IMR-90 (cell line): ENCODE results near the gene KLHDC10. TPM values are rescaled to one million over a fixed set of nuclear protein-coding genes. Genes with fewer than 3 reads are reported as not detected.

Experiments used
- ATAC-seq: fragments of 200-7000 bp; cut with Tn5 transposase; 2 replicates; pipeline ENCODE4 v1.9.1; 2020; ENCODE audit warnings: low read depth, mild to moderate bottlenecking, moderate library complexity
- BruUV-seq: library from RNA; stranded (reverse); fragments of 400-500 nt; replicated peaks from 2 replicates; lab custom pipeline; 2021; lab: Mats Ljungman, UMichigan
- CTCF ChIA-PET: fragments of 300-600 bp; formaldehyde crosslinking; extraction: SDS; loops from one replicate; lab custom pipeline; 2021; ENCODE audit warnings: antibody characterized with exemption; lab: Yijun Ruan, JAX
- POLR2A ChIA-PET: fragments of 300-600 bp; sonication (Branson Sonifier 250); formaldehyde crosslinking; loops from one replicate; lab custom pipeline; 2022; ENCODE audit warnings: antibody characterized with exemption; ENCODE audit not compliant: unreplicated experiment; lab: Charles Lee
- DNase-seq: peaks from one replicate; pipeline ENCODE4 v3.0.0; 2013
- H2AFZ ChIP-seq: replicated peaks from 2 replicates; pipeline ENCODE3; 2013; ENCODE audit warnings: low read length, mild to moderate bottlenecking; ENCODE audit not compliant: poor library complexity
- H2AK5ac ChIP-seq: 2 replicates; pipeline ENCODE4 v1.6.1; 2013; ENCODE audit warnings: low read depth, low read length, inconsistent platforms
- H2AK9ac ChIP-seq: replicated peaks from 2 replicates; pipeline ENCODE3; 2013; ENCODE audit warnings: mild to moderate bottlenecking, low read depth, low read length, moderate library complexity; ENCODE audit not compliant: poor library complexity
- H2BK120ac ChIP-seq: 2 replicates; pipeline ENCODE4 v1.6.1; 2013; ENCODE audit warnings: low read depth, low read length, inconsistent platforms
- H2BK15ac ChIP-seq: 3 replicates; pipeline ENCODE4 v1.6.1; 2013; ENCODE audit warnings: low read depth, low read length, inconsistent platforms
- H2BK20ac ChIP-seq: 2 replicates; pipeline ENCODE4 v1.6.1; 2013; ENCODE audit warnings: low read depth, mild to moderate bottlenecking, inconsistent platforms, low read length, moderate library complexity
- H2BK5ac ChIP-seq: 2 replicates; pipeline ENCODE4 v1.6.1; 2013; ENCODE audit warnings: mild to moderate bottlenecking, low read depth, low read length, inconsistent platforms; ENCODE audit not compliant: poor library complexity, severe bottlenecking
- H3K14ac ChIP-seq: replicated peaks from 2 replicates; pipeline ENCODE4 v1.6.1; 2013; ENCODE audit warnings: low read depth, low read length, inconsistent platforms
- H3K18ac ChIP-seq: 2 replicates; pipeline ENCODE4 v1.6.1; 2013; ENCODE audit warnings: low read depth, low read length, control low read depth
- H3K23ac ChIP-seq: 2 replicates; pipeline ENCODE4 v1.6.1; 2013; ENCODE audit warnings: low read depth, low read length, inconsistent platforms
- H3K27ac ChIP-seq: 2 replicates; pipeline ENCODE4 v1.5.1; 2013; ENCODE audit warnings: mild to moderate bottlenecking, control low read depth, low read length; ENCODE audit not compliant: insufficient read depth
- H3K27me3 ChIP-seq: 2 replicates; pipeline ENCODE4 v1.6.1; 2013; ENCODE audit warnings: low read length; ENCODE audit not compliant: control insufficient read depth, insufficient read depth
- H3K36me3 ChIP-seq: 2 replicates; pipeline ENCODE4 v1.6.1; 2013; ENCODE audit warnings: low read length, mixed read lengths; ENCODE audit not compliant: control insufficient read depth, insufficient read depth
- H3K4ac ChIP-seq: 2 replicates; pipeline ENCODE4 v1.6.1; 2013; ENCODE audit warnings: low read depth, low read length, inconsistent platforms
- H3K4me1 ChIP-seq: 2 replicates; pipeline ENCODE4 v1.6.1; 2013; ENCODE audit warnings: low read length, mixed read lengths; ENCODE audit not compliant: control insufficient read depth, insufficient read depth
- H3K4me2 ChIP-seq: 2 replicates; pipeline ENCODE4 v1.6.1; 2013; ENCODE audit warnings: low read depth, mild to moderate bottlenecking, control low read depth, low read length, moderate library complexity
- H3K4me3 ChIP-seq: 2 replicates; pipeline ENCODE4 v1.5.1; 2013; ENCODE audit warnings: low read depth, mild to moderate bottlenecking, control low read depth, low read length, moderate library complexity; ENCODE audit not compliant: insufficient read depth
- H3K56ac ChIP-seq: 2 replicates; pipeline ENCODE4 v1.6.1; 2013; ENCODE audit warnings: low read length, inconsistent platforms; ENCODE audit not compliant: insufficient read depth; ENCODE audit errors: extremely low read depth
- H3K79me1 ChIP-seq, 2 experiments: 2 replicates each; pipeline ENCODE4 v1.6.1; 2013; ENCODE audit warnings: low read length in 2 of 2, inconsistent platforms in 1 of 2, low read depth in 1 of 2
- H3K9ac ChIP-seq: 2 replicates; pipeline ENCODE4 v1.6.1; 2013; ENCODE audit warnings: low read depth, low read length, control low read depth
- H3K9me1 ChIP-seq: 2 replicates; pipeline ENCODE4 v1.6.1; 2013; ENCODE audit warnings: low read length, inconsistent platforms; ENCODE audit not compliant: insufficient read depth
- H3K9me3 ChIP-seq: 2 replicates; pipeline ENCODE4 v1.6.1; 2013; ENCODE audit warnings: low read length; ENCODE audit not compliant: control insufficient read depth, insufficient read depth
- H4K20me1 ChIP-seq: 2 replicates; pipeline ENCODE4 v1.6.1; 2013; ENCODE audit warnings: low read length, inconsistent platforms; ENCODE audit not compliant: insufficient read depth
- H4K5ac ChIP-seq: 2 replicates; pipeline ENCODE4 v1.6.1; 2013; ENCODE audit warnings: mild to moderate bottlenecking, low read depth, low read length, control low read depth
- H4K8ac ChIP-seq, 2 experiments: 2 replicates each; pipeline ENCODE4 v1.6.1; 2013; ENCODE audit warnings: low read depth in 2 of 2, low read length in 2 of 2, control low read depth in 1 of 2, inconsistent platforms in 1 of 2
- H4K91ac ChIP-seq: 2 replicates; pipeline ENCODE4 v1.6.1; 2013; ENCODE audit warnings: low read depth, low read length, inconsistent platforms; ENCODE audit not compliant: insufficient read depth
- CHD1 ChIP-seq: IDR thresholded peaks from 2 replicates; pipeline ENCODE4 v1.6.1; 2012; ENCODE audit warnings: low read depth, low read length, improper control_type of control experiment
- FOS ChIP-seq: fragments of 150-350 bp; IDR thresholded peaks from 2 replicates; pipeline ENCODE4 v1.6.1; 2016; ENCODE audit warnings: low read depth, low read length
- MAZ ChIP-seq: IDR thresholded peaks from 2 replicates; pipeline ENCODE4 v1.6.1; 2012; ENCODE audit warnings: low read depth, mild to moderate bottlenecking, low read length, improper control_type of control experiment, moderate library complexity, borderline replicate concordance
- MXI1 ChIP-seq: IDR thresholded peaks from 2 replicates; pipeline ENCODE4 v1.6.1; 2012; ENCODE audit warnings: low read depth, mild to moderate bottlenecking, low read length, moderate library complexity, borderline replicate concordance
- NFE2L2 ChIP-seq: fragments of 150-350 bp; IDR thresholded peaks from 2 replicates; pipeline ENCODE4 v1.6.1; 2016; ENCODE audit warnings: low read depth, mild to moderate bottlenecking, low read length
- RCOR1 ChIP-seq: IDR thresholded peaks from 2 replicates; pipeline ENCODE4 v1.6.1; 2012; ENCODE audit warnings: mild to moderate bottlenecking, low read length, improper control_type of control experiment; ENCODE audit not compliant: insufficient replicate concordance
- RFX5 ChIP-seq: IDR thresholded peaks from 2 replicates; pipeline ENCODE4 v1.8.0; 2012; ENCODE audit warnings: low read depth, mild to moderate bottlenecking, low read length, moderate library complexity
- WGBS, 2 experiments: methylation state at CpG; one replicate each; pipeline versions ENCODE4 v1.1.5 to v1.1.7; 2013; ENCODE audit warnings: missing lambda C conversion rate in 2 of 2; ENCODE audit not compliant: insufficient read length in 1 of 2; ENCODE audit errors: extremely low coverage in 2 of 2; 5-methylcytosine and 5-hydroxymethylcytosine counted together
- dilution Hi-C: fragments of 300-500 bp; cut with HindIII; formaldehyde crosslinking; loops from one replicate; pipeline ENCODE4 v1.14.3; 2018; ENCODE audit warnings: low sequenced_read_pairs; ENCODE audit not compliant: unreplicated experiment
- in situ Hi-C: fragments of 300-500 bp; cut with MboI; formaldehyde crosslinking; loops from 3 replicates; pipeline ENCODE4 v1.14.3; 2019; ENCODE audit warnings: low sequenced_read_pairs, inconsistent platforms, mixed read lengths
- intact Hi-C: fragments of 100-400 bp; cut with micrococcal nuclease; formaldehyde crosslinking; loops from 2 replicates; pipeline ENCODE4 v1.10.0; 2022
- polyA plus RNA-seq, 3 experiments: library from polyadenylated mRNA; depleted of rRNA; stranded (reverse); fragments of >200 nt; gene quantifications; 2 replicates each; pipeline ENCODE4 v1.2.3, GENCODE V29; 2012; ENCODE audit warnings: low replicate concordance in 1 of 3
- total RNA-seq: library from RNA; depleted of rRNA; stranded (reverse); fragments of >200 nt; gene quantifications from 2 replicates; pipeline ENCODE4 v1.2.3, GENCODE V29; 2012
- TF ChIP-seq, protein P1 (sequence below): conservative IDR thresholded peaks from 2 replicates; pipeline ENCODE4 v1.5.1; 2012; ENCODE audit warnings: mild to moderate bottlenecking, low read depth, low read length, improper control_type of control experiment
- TF ChIP-seq, protein P2 (sequence below): fragments of 150-350 bp; IDR thresholded peaks from 2 replicates; pipeline ENCODE4 v1.6.1; 2017; ENCODE audit warnings: mild to moderate bottlenecking, antibody characterized with exemption, low read length, low read depth
- TF ChIP-seq, protein P3 (sequence below): fragments of 150-350 bp; IDR thresholded peaks from 2 replicates; pipeline ENCODE4 v1.6.1; 2016; ENCODE audit warnings: low read depth, mild to moderate bottlenecking, low read length, moderate library complexity, borderline replicate concordance

The KLHDC10 gene
- total and polyA plus RNA-seq, 2 of the 4 experiments (the other 2 are of a cell fraction), result 12.4 to 27.1 TPM

DNA sequence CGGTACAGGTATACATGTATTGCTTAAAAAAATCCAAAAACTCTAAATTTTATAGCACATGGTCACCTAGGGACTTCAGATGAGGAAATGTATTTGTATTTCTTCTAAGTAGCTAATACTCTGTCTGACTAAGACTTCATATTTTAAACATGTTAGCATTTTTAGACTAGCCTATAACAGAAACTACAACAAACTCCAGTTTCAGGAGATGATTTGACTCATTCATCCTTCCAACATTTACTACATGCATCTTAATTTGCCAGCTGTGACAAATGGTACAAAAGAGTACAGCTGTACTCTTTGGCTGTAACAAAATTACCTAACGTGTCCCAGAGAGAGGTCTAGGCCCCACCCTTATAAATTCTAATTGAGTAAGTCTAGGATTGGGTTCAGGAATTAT is 112.7 kb downstream of the KLHDC10 start:
- no peak overlapping the region for H4K5ac ChIP-seq
- no peak overlapping the region for H3K4ac ChIP-seq
- no peaks in the 10 kb centered on the region for H3K9me3 ChIP-seq
- no peak overlapping the region for H2BK120ac ChIP-seq
- no peak overlapping the region for H2BK15ac ChIP-seq
- no peak overlapping the region for H3K9ac ChIP-seq
- ChIA-PET CTCF (no interaction called here), POLR2A (no interaction called here)
- no peak overlapping the region for H3K23ac ChIP-seq
- H4K20me1 ChIP-seq, result no peaks in the 10 kb centered on the region
- peaks cover 0 to 17% of the 10 kb centered on the region in 2 experiments for H3K79me1 ChIP-seq
- H3K9me1 ChIP-seq, result no peaks in the 10 kb centered on the region
- no peak overlapping the region for H2BK5ac ChIP-seq
- no peaks in the 10 kb centered on the region; the same call in none of the 2 replicates for H3K36me3 ChIP-seq
- H2AK9ac ChIP-seq, result no peak overlapping the region
- H4K8ac ChIP-seq, result no peak overlapping the region
- dilution Hi-C loops (no loop called here), in situ Hi-C loops (no loop called here), intact Hi-C loops (loop anchor here (10.0 kb wide), 1 partner anchor 108 kb away; the partner anchor contains the start of gene KLHDC10)
- no peak overlapping the region for H4K91ac ChIP-seq
- H2AFZ ChIP-seq, result no peak overlapping the region
- ATAC-seq (peak; percentile 78), DNase-seq (peak; percentile 55)
- no peak overlapping the region for H3K27ac ChIP-seq
- no CpG with 5 or more reads among the region's 2 CpGs for WGBS, 2 experiments
- H3K27me3 ChIP-seq, result no peaks in the 10 kb centered on the region
- no peak overlapping the region for H2BK20ac ChIP-seq
- H3K56ac ChIP-seq, result no peak overlapping the region
- no peak overlapping the region for H3K18ac ChIP-seq
- TF ChIP-seq MXI1, result no peak
- TF ChIP-seq MAZ, result no peak
- TF ChIP-seq, protein P1, sequence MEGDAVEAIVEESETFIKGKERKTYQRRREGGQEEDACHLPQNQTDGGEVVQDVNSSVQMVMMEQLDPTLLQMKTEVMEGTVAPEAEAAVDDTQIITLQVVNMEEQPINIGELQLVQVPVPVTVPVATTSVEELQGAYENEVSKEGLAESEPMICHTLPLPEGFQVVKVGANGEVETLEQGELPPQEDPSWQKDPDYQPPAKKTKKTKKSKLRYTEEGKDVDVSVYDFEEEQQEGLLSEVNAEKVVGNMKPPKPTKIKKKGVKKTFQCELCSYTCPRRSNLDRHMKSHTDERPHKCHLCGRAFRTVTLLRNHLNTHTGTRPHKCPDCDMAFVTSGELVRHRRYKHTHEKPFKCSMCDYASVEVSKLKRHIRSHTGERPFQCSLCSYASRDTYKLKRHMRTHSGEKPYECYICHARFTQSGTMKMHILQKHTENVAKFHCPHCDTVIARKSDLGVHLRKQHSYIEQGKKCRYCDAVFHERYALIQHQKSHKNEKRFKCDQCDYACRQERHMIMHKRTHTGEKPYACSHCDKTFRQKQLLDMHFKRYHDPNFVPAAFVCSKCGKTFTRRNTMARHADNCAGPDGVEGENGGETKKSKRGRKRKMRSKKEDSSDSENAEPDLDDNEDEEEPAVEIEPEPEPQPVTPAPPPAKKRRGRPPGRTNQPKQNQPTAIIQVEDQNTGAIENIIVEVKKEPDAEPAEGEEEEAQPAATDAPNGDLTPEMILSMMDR, result no peak
- TF ChIP-seq FOS, result no peak
- TF ChIP-seq, protein P2, sequence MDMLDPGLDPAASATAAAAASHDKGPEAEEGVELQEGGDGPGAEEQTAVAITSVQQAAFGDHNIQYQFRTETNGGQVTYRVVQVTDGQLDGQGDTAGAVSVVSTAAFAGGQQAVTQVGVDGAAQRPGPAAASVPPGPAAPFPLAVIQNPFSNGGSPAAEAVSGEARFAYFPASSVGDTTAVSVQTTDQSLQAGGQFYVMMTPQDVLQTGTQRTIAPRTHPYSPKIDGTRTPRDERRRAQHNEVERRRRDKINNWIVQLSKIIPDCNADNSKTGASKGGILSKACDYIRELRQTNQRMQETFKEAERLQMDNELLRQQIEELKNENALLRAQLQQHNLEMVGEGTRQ, result no peak
- no peak for TF ChIP-seq CHD1
- TF ChIP-seq RFX5, result no peak
- TF ChIP-seq RCOR1, result no peak
- TF ChIP-seq NFE2L2, result no peak
- TF ChIP-seq, protein P3, sequence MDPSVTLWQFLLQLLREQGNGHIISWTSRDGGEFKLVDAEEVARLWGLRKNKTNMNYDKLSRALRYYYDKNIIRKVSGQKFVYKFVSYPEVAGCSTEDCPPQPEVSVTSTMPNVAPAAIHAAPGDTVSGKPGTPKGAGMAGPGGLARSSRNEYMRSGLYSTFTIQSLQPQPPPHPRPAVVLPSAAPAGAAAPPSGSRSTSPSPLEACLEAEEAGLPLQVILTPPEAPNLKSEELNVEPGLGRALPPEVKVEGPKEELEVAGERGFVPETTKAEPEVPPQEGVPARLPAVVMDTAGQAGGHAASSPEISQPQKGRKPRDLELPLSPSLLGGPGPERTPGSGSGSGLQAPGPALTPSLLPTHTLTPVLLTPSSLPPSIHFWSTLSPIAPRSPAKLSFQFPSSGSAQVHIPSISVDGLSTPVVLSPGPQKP, result no peak
- no peak overlapping the region for H3K14ac ChIP-seq
- H2AK5ac ChIP-seq, result no peak overlapping the region
- no TSS peak for BruUV-seq
- no peaks in the 10 kb centered on the region for H3K4me1 ChIP-seq
- H3K4me3 ChIP-seq, result no peak overlapping the region
- no peak overlapping the region for H3K4me2 ChIP-seq
